ENCODE data around the gene PMVK.

PMVK gene

GRCh38 chr1:154937988-154938386, 1.5 kb upstream of the PMVK start:
- peak overlapping the region; percentile 44 for H2AK5ac ChIP-seq (ENCODE audit: low read depth, low read length)
- peaks cover 0 to 2% of the 10 kb centered on the region in 2 donors for H3K9me3 ChIP-seq (replicated peaks in 1 of 2; ENCODE audit: control insufficient read depth in 2 of 2, insufficient read depth in 1 of 2, low read depth in 1 of 2, low read length in 2 of 2)
- no peak overlapping the region for H4K8ac ChIP-seq (ENCODE audit: low read depth, low read length)
- DNase-seq (ENCODE audit: low spot score): no peak
- H2BK120ac ChIP-seq (ENCODE audit: low read depth, low read length): no peak overlapping the region
- no peaks in the 10 kb centered on the region for H3K79me1 ChIP-seq (ENCODE audit: low read depth, low read length)
- no peak overlapping the region for H4K91ac ChIP-seq (ENCODE audit: low read depth, low read length, poor library complexity)
- no peak overlapping the region for H3K23ac ChIP-seq (ENCODE audit: low read depth, low read length, poor library complexity)
- peaks cover 0 to 1% of the 10 kb centered on the region in 2 donors for H3K36me3 ChIP-seq (replicated peaks in 1 of 2; ENCODE audit: control insufficient read depth in 2 of 2, insufficient read depth in 2 of 2, low read length in 2 of 2)
- no peaks in the 10 kb centered on the region for H3K27me3 ChIP-seq (ENCODE audit: control insufficient read depth in 3 of 3, insufficient read depth in 3 of 3, low read depth in 1 of 3, low read length in 3 of 3)
- H3K27ac ChIP-seq (replicated peaks; ENCODE audit: low read length): no peak overlapping the region
- peaks cover 25 to 33% of the 10 kb centered on the region in 2 donors for H3K4me1 ChIP-seq (ENCODE audit: control insufficient read depth in 2 of 2, insufficient read depth in 1 of 2, low read depth in 1 of 2, low read length in 2 of 2)
- no peak overlapping the region for H2BK5ac ChIP-seq (ENCODE audit: low read length)
- no peak overlapping the region for H2BK15ac ChIP-seq (ENCODE audit: low read length)
- H3K9ac ChIP-seq (ENCODE audit: low read depth, low read length, poor library complexity): no peak overlapping the region
- peak overlapping the region; percentile 23 for H3K18ac ChIP-seq (ENCODE audit: low read length)
- no peak overlapping the region for H3K4ac ChIP-seq (ENCODE audit: low read length)
- no CpG with 5 or more reads among the region's 8 CpGs for WGBS, 2 donors (ENCODE audit: extremely low coverage in 2 of 2, insufficient read length in 2 of 2, insufficient replicate concordance in 1 of 2)
- no peak overlapping the region for H3K14ac ChIP-seq (ENCODE audit: low read length)
- H3K4me3 ChIP-seq (ENCODE audit: low read length in 2 of 2): peak overlapping the region in 1 of 2 donors; percentile 61
- H3K4me2 ChIP-seq (ENCODE audit: insufficient read depth, low read length, poor library complexity, severe bottlenecking): no peak overlapping the region
- no peak overlapping the region for H2BK12ac ChIP-seq (ENCODE audit: low read length)
- no peak overlapping the region for H2AFZ ChIP-seq (ENCODE audit: low read length)

- Histone ChIP-seq H3K4me1 (ENCODE audit: control insufficient read depth in 2 of 2, insufficient read depth in 1 of 2, low read depth in 1 of 2, low read length in 2 of 2) (peaks cover 25 to 27% of the 10 kb centered on the region in 2 donors), H3K14ac (ENCODE audit: low read length) (no peak overlapping the region), H3K4me2 (ENCODE audit: insufficient read depth, low read length, poor library complexity, severe bottlenecking) (peak overlapping the region; percentile 96), H3K4ac (ENCODE audit: low read length) (no peak overlapping the region), H2BK120ac (ENCODE audit: low read depth, low read length) (peak overlapping the region; percentile 99), H4K91ac (ENCODE audit: low read depth, low read length, poor library complexity) (no peak overlapping the region), H2BK12ac (ENCODE audit: low read length) (no peak overlapping the region), H3K9ac (ENCODE audit: low read depth, low read length, poor library complexity) (peak overlapping the region; percentile 14), H2BK15ac (ENCODE audit: low read length) (no peak overlapping the region), H2AK5ac (ENCODE audit: low read depth, low read length) (no peak overlapping the region), H3K79me1 (ENCODE audit: low read depth, low read length) (no peaks in the 10 kb centered on the region), H3K27me3 (ENCODE audit: control insufficient read depth in 3 of 3, insufficient read depth in 3 of 3, low read depth in 1 of 3, low read length in 3 of 3) (no peaks in the 10 kb centered on the region), H2BK5ac (ENCODE audit: low read length) (peak overlapping the region; percentile 99), H4K8ac (ENCODE audit: low read depth, low read length) (no peak overlapping the region), H2AFZ (ENCODE audit: low read length) (peak overlapping the region; percentile 85), H3K36me3 (replicated peaks in 1 of 2; ENCODE audit: control insufficient read depth in 2 of 2, insufficient read depth in 2 of 2, low read length in 2 of 2) (peaks cover 0 to under 1% of the 10 kb centered on the region in 2 donors), H3K18ac (ENCODE audit: low read length) (no peak overlapping the region), H3K27ac (replicated peaks; ENCODE audit: low read length) (peak overlapping the region; percentile 95), H3K23ac (ENCODE audit: low read depth, low read length, poor library complexity) (no peak overlapping the region), H3K4me3 (ENCODE audit: low read length in 2 of 2) (peak overlapping the region; percentile 61 to 79), H3K9me3 (replicated peaks in 1 of 2; ENCODE audit: control insufficient read depth in 2 of 2, insufficient read depth in 1 of 2, low read depth in 1 of 2, low read length in 2 of 2) (peaks cover 0 to 2% of the 10 kb centered on the region in 2 donors)
- DNase-seq (ENCODE audit: low spot score): peak; percentile 90
- WGBS, 2 donors (ENCODE audit: extremely low coverage in 2 of 2, insufficient read length in 2 of 2, insufficient replicate concordance in 1 of 2): no CpG with 5 or more reads among the region's 36 CpGs
Observed at GRCh38 chr1:154937085-154937987, 817 bp upstream of the PMVK start.

GRCh38 chr1:154935749-154936554, 567 bp downstream of the PMVK start:
- Histone ChIP-seq H2BK120ac (ENCODE audit: low read depth, low read length) (peak overlapping the region; percentile 99), H4K91ac (ENCODE audit: low read depth, low read length, poor library complexity) (no peak overlapping the region), H3K4me1 (ENCODE audit: control insufficient read depth in 2 of 2, insufficient read depth in 1 of 2, low read depth in 1 of 2, low read length in 2 of 2) (peaks cover 14 to 17% of the 10 kb centered on the region in 2 donors), H3K4me3 (ENCODE audit: low read length in 2 of 2) (peak overlapping the region; percentile 61 to 86), H2AK5ac (ENCODE audit: low read depth, low read length) (peak overlapping the region; percentile 72), H3K9me3 (replicated peaks in 1 of 2; ENCODE audit: control insufficient read depth in 2 of 2, insufficient read depth in 1 of 2, low read depth in 1 of 2, low read length in 2 of 2) (peaks cover 0 to 2% of the 10 kb centered on the region in 2 donors), H3K14ac (ENCODE audit: low read length) (no peak overlapping the region), H4K8ac (ENCODE audit: low read depth, low read length) (no peak overlapping the region), H3K4ac (ENCODE audit: low read length) (no peak overlapping the region), H3K18ac (ENCODE audit: low read length) (peak overlapping the region; percentile 100), H3K23ac (ENCODE audit: low read depth, low read length, poor library complexity) (peak overlapping the region; percentile 97), H3K36me3 (replicated peaks in 1 of 2; ENCODE audit: control insufficient read depth in 2 of 2, insufficient read depth in 2 of 2, low read length in 2 of 2) (peaks cover 0 to 6% of the 10 kb centered on the region in 2 donors), H2BK12ac (ENCODE audit: low read length) (no peak overlapping the region), H3K9ac (ENCODE audit: low read depth, low read length, poor library complexity) (peak overlapping the region; percentile 97), H2AFZ (ENCODE audit: low read length) (peak overlapping the region; percentile 85), H3K79me1 (ENCODE audit: low read depth, low read length) (no peaks in the 10 kb centered on the region), H2BK5ac (ENCODE audit: low read length) (peak overlapping the region; percentile 99), H3K27ac (replicated peaks; ENCODE audit: low read length) (peak overlapping the region; percentile 95), H3K4me2 (ENCODE audit: insufficient read depth, low read length, poor library complexity, severe bottlenecking) (peak overlapping the region; percentile 96), H2BK15ac (ENCODE audit: low read length) (no peak overlapping the region), H3K27me3 (ENCODE audit: control insufficient read depth in 3 of 3, insufficient read depth in 3 of 3, low read depth in 1 of 3, low read length in 3 of 3) (no peaks in the 10 kb centered on the region)
- no CpG with 5 or more reads among the region's 27 CpGs for WGBS, 2 donors (ENCODE audit: extremely low coverage in 2 of 2, insufficient read length in 2 of 2, insufficient replicate concordance in 1 of 2)
- DNase-seq (ENCODE audit: low spot score): no peak

Data from neuronal stem cell (in vitro differentiated cells).